NCI-H1105 (cell line): ENCODE measurements around the gene MAPK7.

ENCODE experiments used
- DNase-seq: peaks from one replicate; lab custom pipeline; 2025; lab: John Stamatoyannopoulos, UW

The MAPK7 gene

GRCh38 chr17:19378416-19379360 lies at the start of gene MAPK7:
TSS of gene MAPK7 (plus strand) at chr17:19378498. CDS start at chr17:19378901, 403 bp downstream.
- no peak for DNase-seq

- DNase-seq: no peak
These were observed 49.2 kb upstream of the MAPK7 start for GRCh38 chr17:19329136-19329535.

- DNase-seq: no peak
These were observed 48.5 kb upstream of the MAPK7 start for GRCh38 chr17:19329839-19330238.

GRCh38 chr17:19330271-19330670 lies 48.0 kb upstream of the MAPK7 start:
- no peak for DNase-seq

- no peak for DNase-seq
These were observed 47.2 kb upstream of the MAPK7 start for GRCh38 chr17:19331134-19331533.

GRCh38 chr17:19331543-19332245 lies 46.6 kb upstream of the MAPK7 start:
- DNase-seq: no peak

GRCh38 chr17:19332371-19333131 lies 45.7 kb upstream of the MAPK7 start:
- DNase-seq: no peak

GRCh38 chr17:19333132-19333440 lies 45.2 kb upstream of the MAPK7 start:
- no peak for DNase-seq

- DNase-seq: no peak
These were observed 44.5 kb upstream of the MAPK7 start for GRCh38 chr17:19333736-19334290.

GRCh38 chr17:19334331-19334730 lies 44.0 kb upstream of the MAPK7 start:
- no peak for DNase-seq

- DNase-seq: no peak
These were observed 42.2 kb upstream of the MAPK7 start for GRCh38 chr17:19335951-19336631.

GRCh38 chr17:19336938-19337711 lies 41.2 kb upstream of the MAPK7 start:
- DNase-seq: no peak

GRCh38 chr17:19337712-19338023 lies 40.6 kb upstream of the MAPK7 start:
- DNase-seq: no peak

- peak; percentile 26 for DNase-seq
These were observed 40.0 kb upstream of the MAPK7 start for GRCh38 chr17:19338031-19338990.

- DNase-seq: no peak
These were observed 38.9 kb upstream of the MAPK7 start for GRCh38 chr17:19339341-19339815.

- no peak for DNase-seq
These were observed 37.1 kb upstream of the MAPK7 start for GRCh38 chr17:19341211-19341631.

GRCh38 chr17:19341641-19342610 lies 36.4 kb upstream of the MAPK7 start:
- DNase-seq: no peak

- DNase-seq: no peak
These were observed 35.6 kb upstream of the MAPK7 start for GRCh38 chr17:19342611-19343255.
